HG02678 (cell line): ENCODE results near the gene ADGRD1.

Source experiments
- ATAC-seq: cut with Tn5 transposase; IDR thresholded peaks from one replicate; pipeline ENCODE4 v1.9.1; 2021; ENCODE audit warnings: mild to moderate bottlenecking, moderate library complexity; ENCODE audit not compliant: unreplicated experiment

The ADGRD1 gene

GRCh38 chr12:131038961-131039950 lies 85.5 kb downstream of the ADGRD1 start:
- ATAC-seq, result no peak

- no peak for ATAC-seq
Measured at GRCh38 chr12:131040491-131040890, 86.8 kb downstream of the ADGRD1 start.

- no peak for ATAC-seq
Measured at GRCh38 chr12:131041216-131041967, 87.7 kb downstream of the ADGRD1 start.

- no peak for ATAC-seq
Measured at GRCh38 chr12:131041968-131042833, 88.5 kb downstream of the ADGRD1 start.

GRCh38 chr12:131042834-131043245 lies 89.1 kb downstream of the ADGRD1 start:
- ATAC-seq, result no peak

GRCh38 chr12:131043401-131043871 lies 89.7 kb downstream of the ADGRD1 start:
- no peak for ATAC-seq

- ATAC-seq, result no peak
Measured at GRCh38 chr12:131044136-131044535, 90.4 kb downstream of the ADGRD1 start.

- no peak for ATAC-seq
Measured at GRCh38 chr12:131044760-131045381, 91.2 kb downstream of the ADGRD1 start.

GRCh38 chr12:131045705-131046460 lies 92.2 kb downstream of the ADGRD1 start:
- no peak for ATAC-seq

- ATAC-seq, result no peak
Measured at GRCh38 chr12:131046813-131047788, 93.4 kb downstream of the ADGRD1 start.

GRCh38 chr12:131047789-131048610 lies 94.3 kb downstream of the ADGRD1 start:
- ATAC-seq, result no peak

GRCh38 chr12:131048611-131048990 lies 94.9 kb downstream of the ADGRD1 start:
- ATAC-seq, result no peak

- ATAC-seq, result no peak
Measured at GRCh38 chr12:131049002-131049401, 95.3 kb downstream of the ADGRD1 start.

- no peak for ATAC-seq
Measured at GRCh38 chr12:131049549-131050339, 96.0 kb downstream of the ADGRD1 start.

- ATAC-seq, result no peak
Measured at GRCh38 chr12:131050463-131051154, 96.9 kb downstream of the ADGRD1 start.

GRCh38 chr12:131051155-131051473 lies 97.4 kb downstream of the ADGRD1 start:
- ATAC-seq, result no peak
